ENCODE data around the gene PROX2.

DNA sequence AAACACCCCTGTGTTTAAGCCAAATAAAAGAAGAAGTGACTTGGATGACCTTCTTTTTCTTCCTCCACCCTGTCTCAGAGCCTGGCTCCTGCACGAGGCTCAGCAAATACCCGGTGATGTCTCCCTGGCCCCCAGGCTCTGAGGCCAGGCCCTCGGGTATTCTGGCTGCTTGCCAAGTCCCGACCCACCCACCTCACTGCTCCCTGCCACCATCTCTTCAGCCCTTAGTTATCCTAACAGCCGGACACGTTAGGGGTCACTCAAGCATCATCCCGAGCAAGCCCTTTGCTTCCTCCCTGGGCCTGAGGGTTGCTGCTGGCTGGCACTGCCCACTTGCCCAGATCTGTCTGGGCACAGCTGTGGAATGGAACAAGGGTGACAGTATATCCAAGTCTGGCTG, 39.9 kb upstream of the PROX2 start:
- TF ChIP-seq, protein P1, sequence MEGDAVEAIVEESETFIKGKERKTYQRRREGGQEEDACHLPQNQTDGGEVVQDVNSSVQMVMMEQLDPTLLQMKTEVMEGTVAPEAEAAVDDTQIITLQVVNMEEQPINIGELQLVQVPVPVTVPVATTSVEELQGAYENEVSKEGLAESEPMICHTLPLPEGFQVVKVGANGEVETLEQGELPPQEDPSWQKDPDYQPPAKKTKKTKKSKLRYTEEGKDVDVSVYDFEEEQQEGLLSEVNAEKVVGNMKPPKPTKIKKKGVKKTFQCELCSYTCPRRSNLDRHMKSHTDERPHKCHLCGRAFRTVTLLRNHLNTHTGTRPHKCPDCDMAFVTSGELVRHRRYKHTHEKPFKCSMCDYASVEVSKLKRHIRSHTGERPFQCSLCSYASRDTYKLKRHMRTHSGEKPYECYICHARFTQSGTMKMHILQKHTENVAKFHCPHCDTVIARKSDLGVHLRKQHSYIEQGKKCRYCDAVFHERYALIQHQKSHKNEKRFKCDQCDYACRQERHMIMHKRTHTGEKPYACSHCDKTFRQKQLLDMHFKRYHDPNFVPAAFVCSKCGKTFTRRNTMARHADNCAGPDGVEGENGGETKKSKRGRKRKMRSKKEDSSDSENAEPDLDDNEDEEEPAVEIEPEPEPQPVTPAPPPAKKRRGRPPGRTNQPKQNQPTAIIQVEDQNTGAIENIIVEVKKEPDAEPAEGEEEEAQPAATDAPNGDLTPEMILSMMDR (IDR thresholded peaks at IDR 0.05 in 4 of 5, conservative IDR thresholded peaks at IDR 0.05 in 1 of 5): no peak
- TF ChIP-seq POLR2A (IDR thresholded peaks at IDR 0.05): no peak
